HG02970 (cell line): ENCODE data around the gene MFSD6L.

Source experiments
- ATAC-seq: cut with Tn5 transposase; IDR thresholded peaks from one replicate; pipeline ENCODE4 v1.9.1; 2021; ENCODE audit warnings: mild to moderate bottlenecking, moderate library complexity, moderate number of reproducible peaks; ENCODE audit not compliant: unreplicated experiment, low FRiP score

Gene MFSD6L

GRCh38 chr17:8797621-8798175, 1.5 kb downstream of the MFSD6L start:
- ATAC-seq: no peak

- ATAC-seq: no peak
Measured at GRCh38 chr17:8794636-8795035, 4.5 kb downstream of the MFSD6L start.

GRCh38 chr17:8793649-8794048, 5.5 kb downstream of the MFSD6L start:
- no peak for ATAC-seq

- no peak for ATAC-seq
Measured at GRCh38 chr17:8792646-8793045, 6.5 kb downstream of the MFSD6L start.

GRCh38 chr17:8791910-8792270, 7.3 kb downstream of the MFSD6L start:
- ATAC-seq: no peak

- ATAC-seq: no peak
Measured at GRCh38 chr17:8791248-8791909, 7.8 kb downstream of the MFSD6L start.

GRCh38 chr17:8789743-8790142, 9.4 kb downstream of the MFSD6L start:
- ATAC-seq: no peak

GRCh38 chr17:8788998-8789397, 10.2 kb downstream of the MFSD6L start:
- no peak for ATAC-seq

GRCh38 chr17:8785547-8786413, 13.4 kb downstream of the MFSD6L start:
- ATAC-seq: no peak

GRCh38 chr17:8782176-8782575, 17.0 kb downstream of the MFSD6L start:
- ATAC-seq: no peak

GRCh38 chr17:8781776-8782175, 17.4 kb downstream of the MFSD6L start:
- no peak for ATAC-seq

GRCh38 chr17:8776881-8777280, 22.3 kb downstream of the MFSD6L start:
- ATAC-seq: no peak

GRCh38 chr17:8776248-8776647, 22.9 kb downstream of the MFSD6L start:
- ATAC-seq: no peak

- no peak for ATAC-seq
Measured at GRCh38 chr17:8766731-8767130, 32.4 kb downstream of the MFSD6L start.

- no peak for ATAC-seq
Measured at GRCh38 chr17:8762012-8762411, 37.2 kb downstream of the MFSD6L start.

- ATAC-seq: no peak
Measured at GRCh38 chr17:8758137-8758596, 41.0 kb downstream of the MFSD6L start, which contains the start of gene SPDYE4. SPDYE4 (minus strand) TSS chr17:8758546; CDS start chr17:8758382, 164 bp downstream.

- ATAC-seq: no peak
Measured at GRCh38 chr17:8757189-8757588, 42.0 kb downstream of the MFSD6L start.

GRCh38 chr17:8755590-8756255, 43.4 kb downstream of the MFSD6L start:
- no peak for ATAC-seq

GRCh38 chr17:8754890-8755289, 44.3 kb downstream of the MFSD6L start:
- ATAC-seq: no peak

GRCh38 chr17:8753976-8754440, 45.2 kb downstream of the MFSD6L start:
- ATAC-seq: no peak
